ENCODE results near the gene OPN3. TPM values are rescaled to one million over a fixed set of nuclear protein-coding genes. Genes with fewer than 3 reads are reported as not detected.

Gene OPN3
- total RNA-seq, 3 donors from 2014 or later = 12.0 to 22.4 (median 16.1) TPM

- H3K36me3 ChIP-seq = no peaks in the 10 kb centered on the region
- H3K4me3 ChIP-seq = no peak overlapping the region
- no peaks in the 10 kb centered on the region for H3K27me3 ChIP-seq
- H3K9me3 ChIP-seq = no peaks in the 10 kb centered on the region
- H3K27ac ChIP-seq = no peak overlapping the region
- H3K4me1 ChIP-seq = no peaks in the 10 kb centered on the region
- DNase-seq (ENCODE audit: low spot score in 2 of 2) = no peak
- intact Hi-C loops (cut with DNase I; ENCODE audit: low total_unique reads) = no loop called here
- no peak for TF ChIP-seq POLR2A (IDR thresholded peaks at IDR 0.05)
Observed at GRCh38 chr1:241632987-241633386, 7.2 kb downstream of the OPN3 start.

GRCh38 chr1:241631674-241632073, 8.5 kb downstream of the OPN3 start:
- TF ChIP-seq POLR2A (IDR thresholded peaks at IDR 0.05) (no peak), CTCF (IDR thresholded peaks at IDR 0.05) (no peak), POLR2AphosphoS5 (IDR thresholded peaks at IDR 0.05) (no peak)
- Histone ChIP-seq H3K36me3 (no peaks in the 10 kb centered on the region), H3K9me3 (no peaks in the 10 kb centered on the region), H3K4me1 (no peaks in the 10 kb centered on the region), H3K4me3 (no peak overlapping the region), H3K27ac (no peak overlapping the region), H3K27me3 (no peaks in the 10 kb centered on the region)
- no peak for DNase-seq (ENCODE audit: low spot score in 2 of 2)
- intact Hi-C loops (cut with DNase I; ENCODE audit: low total_unique reads) = no loop called here

GRCh38 chr1:241630899-241631298, 9.3 kb downstream of the OPN3 start:
- Histone ChIP-seq H3K9me3 (no peaks in the 10 kb centered on the region), H3K36me3 (no peaks in the 10 kb centered on the region), H3K27me3 (no peaks in the 10 kb centered on the region), H3K27ac (no peak overlapping the region), H3K4me3 (no peak overlapping the region), H3K4me1 (no peaks in the 10 kb centered on the region)
- DNase-seq (ENCODE audit: low spot score in 2 of 2) = no peak
- no peak for TF ChIP-seq CTCF (IDR thresholded peaks at IDR 0.05)
- no peak for TF ChIP-seq POLR2AphosphoS5 (IDR thresholded peaks at IDR 0.05)
- no peak for TF ChIP-seq POLR2A (IDR thresholded peaks at IDR 0.05)
- intact Hi-C loops (cut with DNase I; ENCODE audit: low total_unique reads) = no loop called here

DNA sequence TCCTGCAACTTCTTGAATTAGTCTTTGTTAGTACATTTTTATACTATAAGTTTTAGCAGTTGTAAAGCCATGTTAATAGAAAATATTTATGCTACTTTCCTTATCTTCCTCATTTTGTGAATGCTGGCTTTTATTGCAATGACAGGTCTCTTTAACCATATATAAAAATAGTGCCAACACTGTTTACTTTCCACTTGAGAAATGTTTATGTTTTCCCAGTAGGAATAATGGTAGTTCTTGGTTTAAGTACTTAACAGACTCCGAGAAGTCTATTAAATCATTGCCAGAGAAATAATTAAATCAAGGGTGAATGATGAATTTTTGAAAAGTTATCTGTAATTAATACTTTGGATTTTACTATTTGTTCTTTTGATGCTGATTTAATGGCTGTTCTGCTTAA, 9.7 kb downstream of the OPN3 start:
- intact Hi-C loops (cut with DNase I; ENCODE audit: low total_unique reads) = no loop called here
- no peaks in the 10 kb centered on the region for H3K27me3 ChIP-seq
- no peak overlapping the region for H3K27ac ChIP-seq
- H3K4me1 ChIP-seq = no peaks in the 10 kb centered on the region
- H3K4me3 ChIP-seq = no peak overlapping the region
- H3K36me3 ChIP-seq = no peaks in the 10 kb centered on the region
- TF ChIP-seq POLR2AphosphoS5 (IDR thresholded peaks at IDR 0.05) = no peak
- TF ChIP-seq CTCF (IDR thresholded peaks at IDR 0.05) = no peak
- no peak for TF ChIP-seq POLR2A (IDR thresholded peaks at IDR 0.05)
- H3K9me3 ChIP-seq = no peaks in the 10 kb centered on the region
- no peak for DNase-seq (ENCODE audit: low spot score in 2 of 2)

- Histone ChIP-seq H3K4me3 (no peak overlapping the region), H3K27ac (no peak overlapping the region), H3K27me3 (no peaks in the 10 kb centered on the region), H3K36me3 (no peaks in the 10 kb centered on the region), H3K9me3 (no peaks in the 10 kb centered on the region), H3K4me1 (no peaks in the 10 kb centered on the region)
- intact Hi-C loops (cut with DNase I; ENCODE audit: low total_unique reads) = no loop called here
- TF ChIP-seq POLR2AphosphoS5 (IDR thresholded peaks at IDR 0.05) (no peak), CTCF (IDR thresholded peaks at IDR 0.05) (no peak), POLR2A (IDR thresholded peaks at IDR 0.05) (no peak)
- no peak for DNase-seq (ENCODE audit: low spot score in 2 of 2)
Observed at GRCh38 chr1:241630005-241630404, 10.2 kb downstream of the OPN3 start.

All from breast epithelium (tissue), 4 donors.